Progenitor cell of endocrine pancreas (in vitro differentiated cells): ENCODE data around the gene ID4. TPM values are rescaled to one million over a fixed set of nuclear protein-coding genes. Genes with fewer than 3 reads are reported as not detected.

Experiments
- DNase-seq: peaks from one replicate; pipeline ENCODE4 v3.0.0; 2021; ENCODE audit warnings: low spot score; ENCODE audit not compliant: unreplicated experiment
- H3K27ac Mint-ChIP-seq: 2 replicates; pipeline ENCODE4 v1.8.0; 2021; ENCODE audit warnings: mild to moderate bottlenecking, moderate library complexity, mixed read lengths
- H3K27me3 Mint-ChIP-seq: 2 replicates; pipeline ENCODE4 v1.8.0; 2021; ENCODE audit warnings: mixed read lengths
- H3K36me3 Mint-ChIP-seq: 2 replicates; pipeline ENCODE4 v1.8.0; 2022; ENCODE audit warnings: mixed read lengths; ENCODE audit not compliant: insufficient read depth
- H3K4me1 Mint-ChIP-seq: 2 replicates; pipeline ENCODE4 v1.8.0; 2021; ENCODE audit warnings: low read depth, mixed read lengths
- H3K4me3 Mint-ChIP-seq: 2 replicates; pipeline ENCODE4 v1.8.0; 2021; ENCODE audit warnings: low read depth, mild to moderate bottlenecking, moderate library complexity, mixed read lengths
- H3K9me3 Mint-ChIP-seq: 2 replicates; pipeline ENCODE4 v1.8.0; 2021; ENCODE audit warnings: low read depth, mixed read lengths
- long read RNA-seq: library from polyadenylated mRNA; unstranded; transcript quantifications from one replicate; pipeline ENCODE4 v2.0.0, GENCODE V29; 2020
- total RNA-seq: library from RNA; stranded (reverse); gene quantifications from 2 replicates; pipeline ENCODE4 v1.2.1, GENCODE V29; 2021
- TF ChIP-seq, protein P1 (sequence below): fragments of 200-600 bp; sonication (generic); IDR thresholded peaks from one replicate; pipeline ENCODE4 v1.5.0; 2021; ENCODE audit warnings: antibody characterized with exemption, mild to moderate bottlenecking; ENCODE audit not compliant: unreplicated experiment

ID4 gene, protein sequence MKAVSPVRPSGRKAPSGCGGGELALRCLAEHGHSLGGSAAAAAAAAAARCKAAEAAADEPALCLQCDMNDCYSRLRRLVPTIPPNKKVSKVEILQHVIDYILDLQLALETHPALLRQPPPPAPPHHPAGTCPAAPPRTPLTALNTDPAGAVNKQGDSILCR
- total RNA-seq, result 46.3 and 47.9 TPM in 2 replicates
- long read RNA-seq, partial matches to known transcripts, result 0 of 10 reads
- long read RNA-seq, other reads (novel, unspliced or antisense), result 8 of 10 reads

DNA sequence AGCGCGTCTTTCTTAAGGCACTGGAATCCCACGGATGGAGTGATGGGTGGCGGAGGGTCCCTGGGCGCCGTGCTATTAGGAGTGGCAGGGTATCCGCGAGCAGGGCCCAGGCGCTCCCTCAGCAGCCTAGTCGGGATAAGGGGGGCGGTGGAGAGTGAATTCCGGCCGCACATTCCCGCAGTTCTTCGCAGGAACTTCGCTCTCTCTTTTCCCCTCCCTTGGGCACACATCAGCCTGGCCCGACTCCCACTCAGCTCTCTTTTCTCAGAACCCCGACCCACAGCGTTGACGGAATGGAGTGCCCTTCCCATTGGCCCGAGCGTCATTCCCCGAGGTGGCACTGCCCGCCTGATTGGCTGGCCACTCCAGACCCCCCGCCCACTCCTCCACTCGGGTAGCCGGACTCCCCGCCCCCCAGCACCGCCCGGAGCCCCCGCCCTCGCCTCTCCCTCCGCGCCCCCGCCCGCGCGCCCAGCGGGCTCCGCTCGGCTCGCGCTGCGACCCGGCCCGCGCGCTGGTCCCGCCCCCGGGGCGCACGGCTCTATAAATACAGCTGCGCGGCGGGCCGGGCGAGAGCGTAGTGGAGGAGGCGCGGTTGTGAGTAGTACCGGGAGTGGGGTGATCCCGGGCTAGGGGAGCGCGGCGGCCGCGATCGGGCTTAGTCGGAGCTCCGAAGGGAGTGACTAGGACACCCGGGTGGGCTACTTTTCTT, at the start of gene ID4:
TSS of gene ID4 (plus strand) at position 572 of the 712 bp plus-strand sequence. CDS start 385 bp downstream, outside the sequence.
- Mint-ChIP-seq H3K4me3 (peak within 1 kb of the TSS; percentile 89), H3K27me3 (peaks cover 2% of the 10 kb centered on the region), H3K9me3 (no peaks in the 10 kb centered on the region), H3K27ac (peak within 1 kb of the TSS; percentile 98), H3K4me1 (peaks cover 33% of the 10 kb centered on the region), H3K36me3 (peaks cover 8% of the 10 kb centered on the region)
- TF ChIP-seq, protein P1, sequence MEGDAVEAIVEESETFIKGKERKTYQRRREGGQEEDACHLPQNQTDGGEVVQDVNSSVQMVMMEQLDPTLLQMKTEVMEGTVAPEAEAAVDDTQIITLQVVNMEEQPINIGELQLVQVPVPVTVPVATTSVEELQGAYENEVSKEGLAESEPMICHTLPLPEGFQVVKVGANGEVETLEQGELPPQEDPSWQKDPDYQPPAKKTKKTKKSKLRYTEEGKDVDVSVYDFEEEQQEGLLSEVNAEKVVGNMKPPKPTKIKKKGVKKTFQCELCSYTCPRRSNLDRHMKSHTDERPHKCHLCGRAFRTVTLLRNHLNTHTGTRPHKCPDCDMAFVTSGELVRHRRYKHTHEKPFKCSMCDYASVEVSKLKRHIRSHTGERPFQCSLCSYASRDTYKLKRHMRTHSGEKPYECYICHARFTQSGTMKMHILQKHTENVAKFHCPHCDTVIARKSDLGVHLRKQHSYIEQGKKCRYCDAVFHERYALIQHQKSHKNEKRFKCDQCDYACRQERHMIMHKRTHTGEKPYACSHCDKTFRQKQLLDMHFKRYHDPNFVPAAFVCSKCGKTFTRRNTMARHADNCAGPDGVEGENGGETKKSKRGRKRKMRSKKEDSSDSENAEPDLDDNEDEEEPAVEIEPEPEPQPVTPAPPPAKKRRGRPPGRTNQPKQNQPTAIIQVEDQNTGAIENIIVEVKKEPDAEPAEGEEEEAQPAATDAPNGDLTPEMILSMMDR, result no peak
- DNase-seq, result peak; percentile 96

DNA sequence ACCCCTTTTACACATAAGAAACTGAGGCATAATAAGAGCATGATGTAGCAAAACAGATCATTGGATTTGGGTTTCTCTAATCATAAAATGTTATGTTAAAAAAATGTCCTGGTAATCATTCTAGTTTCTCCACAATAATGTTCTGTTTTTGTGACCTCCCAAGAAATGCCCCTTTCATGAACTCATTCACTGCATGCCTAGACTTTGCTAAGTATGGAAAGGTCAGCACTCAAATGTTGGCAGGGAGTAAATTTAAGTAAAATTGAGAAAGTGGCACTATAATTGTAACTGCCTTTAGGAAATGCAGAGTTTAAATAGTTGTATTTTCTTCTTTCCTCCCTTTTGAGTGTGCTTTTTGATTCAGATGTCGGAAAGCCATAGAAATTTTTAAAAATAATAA, 48.5 kb upstream of the ID4 start:
- no peaks in the 10 kb centered on the region for H3K27me3 Mint-ChIP-seq
- TF ChIP-seq, protein P1, result no peak
- H3K36me3 Mint-ChIP-seq, result no peaks in the 10 kb centered on the region
- peaks cover 2% of the 10 kb centered on the region for H3K4me1 Mint-ChIP-seq
- H3K27ac Mint-ChIP-seq, result no peak overlapping the region
- peaks cover 3% of the 10 kb centered on the region for H3K9me3 Mint-ChIP-seq
- no peak overlapping the region for H3K4me3 Mint-ChIP-seq
- DNase-seq, result no peak

DNA sequence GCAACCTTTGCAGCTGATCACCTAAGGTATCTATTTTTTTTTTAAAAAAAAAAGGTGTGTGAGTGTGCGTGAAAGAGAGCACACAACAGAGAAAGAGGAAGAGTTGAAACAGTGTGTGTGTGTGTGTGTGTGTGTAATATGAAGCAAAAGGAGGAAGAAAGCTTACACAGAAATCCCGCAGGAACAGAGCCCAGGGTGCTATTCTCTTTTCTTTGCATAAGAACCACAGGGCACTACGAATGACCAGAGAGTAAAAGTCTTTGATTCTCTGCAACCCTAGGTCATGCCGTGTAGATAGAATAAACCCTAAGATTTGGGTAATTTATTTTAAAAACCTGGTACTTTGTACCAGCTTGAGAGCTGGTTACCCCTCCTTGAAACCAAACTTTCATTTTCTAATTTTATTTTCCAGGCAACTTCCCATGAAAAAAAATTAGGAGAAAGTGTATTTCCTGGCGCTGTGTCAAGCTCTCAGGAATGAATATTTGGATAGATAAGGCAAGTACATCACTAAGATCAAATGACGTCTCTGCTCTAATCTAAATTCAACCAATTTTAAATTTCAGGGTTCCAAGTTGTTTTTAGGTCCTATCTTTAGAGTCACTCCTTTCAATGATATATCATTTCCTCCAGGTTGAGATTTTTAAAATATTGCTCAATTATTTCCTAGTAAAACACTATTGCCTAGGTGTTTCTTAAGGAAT, 47.9 kb upstream of the ID4 start:
- H3K27ac Mint-ChIP-seq, result no peak overlapping the region
- H3K4me1 Mint-ChIP-seq, result peaks cover 2% of the 10 kb centered on the region
- H3K9me3 Mint-ChIP-seq, result peaks cover 3% of the 10 kb centered on the region
- H3K27me3 Mint-ChIP-seq, result no peaks in the 10 kb centered on the region
- H3K36me3 Mint-ChIP-seq, result no peaks in the 10 kb centered on the region
- H3K4me3 Mint-ChIP-seq, result no peak overlapping the region
- no peak for DNase-seq
- TF ChIP-seq, protein P1, result no peak

DNA sequence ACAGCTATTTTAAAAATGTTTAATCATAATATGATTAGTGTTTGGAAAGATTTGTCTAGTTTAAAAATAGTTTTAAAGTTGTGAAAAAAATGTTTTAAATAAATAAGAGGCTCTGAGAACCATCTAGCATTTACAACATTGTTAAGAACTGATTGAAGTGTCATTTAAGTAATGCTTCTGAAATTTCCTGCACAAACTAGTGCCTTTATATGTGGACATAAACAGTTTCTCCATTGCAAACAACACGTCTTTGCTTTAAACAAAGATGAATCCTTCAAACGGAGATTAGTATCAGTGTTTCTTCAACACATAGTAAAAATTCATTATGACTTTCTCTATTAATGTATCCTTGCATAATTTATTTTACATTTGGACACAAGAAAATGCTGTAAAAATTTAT, 45.9 kb upstream of the ID4 start:
- Mint-ChIP-seq H3K4me3 (no peak overlapping the region), H3K9me3 (peaks cover 4% of the 10 kb centered on the region), H3K36me3 (peaks cover 1% of the 10 kb centered on the region), H3K27ac (no peak overlapping the region), H3K4me1 (peaks cover 2% of the 10 kb centered on the region), H3K27me3 (no peaks in the 10 kb centered on the region)
- TF ChIP-seq, protein P1, result no peak
- DNase-seq, result no peak

DNA sequence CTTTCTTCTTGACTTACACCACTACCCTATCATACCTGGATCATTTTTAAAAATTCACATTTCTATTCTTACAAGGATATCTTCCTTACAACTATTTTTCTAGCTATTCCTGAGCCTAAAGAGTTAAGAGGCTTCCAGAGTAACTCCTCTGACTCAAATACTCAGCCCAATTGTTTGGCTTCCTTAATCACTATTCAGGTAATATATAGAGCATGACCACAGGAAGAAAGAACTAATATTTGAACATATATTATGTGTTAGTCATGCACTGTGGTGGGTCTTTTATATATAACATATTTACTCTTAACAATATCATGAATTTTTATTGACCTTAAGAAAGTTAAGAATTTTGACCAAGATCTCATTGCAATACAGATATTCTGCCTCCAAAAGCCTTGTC, 42.0 kb upstream of the ID4 start:
- H3K36me3 Mint-ChIP-seq, result peaks cover 9% of the 10 kb centered on the region

More for the DNA sequence above, 42.0 kb upstream of the ID4 start:
- Mint-ChIP-seq H3K27me3 (no peaks in the 10 kb centered on the region), H3K27ac (no peak overlapping the region), H3K4me1 (no peaks in the 10 kb centered on the region), H3K9me3 (peaks cover 23% of the 10 kb centered on the region), H3K4me3 (no peak overlapping the region)
- TF ChIP-seq, protein P1, result no peak
- no peak for DNase-seq
